ENCODE measurements around the gene GATD1.
A peak's percentile ranks its signal among the peaks of the same experiment; 100 is the strongest.
"Not testable (repeated sequence)": the region's sequence is repeated elsewhere in the genome, so short reads cannot be mapped to it uniquely, and the experiment has no call there.

GATD1 gene

DNA sequence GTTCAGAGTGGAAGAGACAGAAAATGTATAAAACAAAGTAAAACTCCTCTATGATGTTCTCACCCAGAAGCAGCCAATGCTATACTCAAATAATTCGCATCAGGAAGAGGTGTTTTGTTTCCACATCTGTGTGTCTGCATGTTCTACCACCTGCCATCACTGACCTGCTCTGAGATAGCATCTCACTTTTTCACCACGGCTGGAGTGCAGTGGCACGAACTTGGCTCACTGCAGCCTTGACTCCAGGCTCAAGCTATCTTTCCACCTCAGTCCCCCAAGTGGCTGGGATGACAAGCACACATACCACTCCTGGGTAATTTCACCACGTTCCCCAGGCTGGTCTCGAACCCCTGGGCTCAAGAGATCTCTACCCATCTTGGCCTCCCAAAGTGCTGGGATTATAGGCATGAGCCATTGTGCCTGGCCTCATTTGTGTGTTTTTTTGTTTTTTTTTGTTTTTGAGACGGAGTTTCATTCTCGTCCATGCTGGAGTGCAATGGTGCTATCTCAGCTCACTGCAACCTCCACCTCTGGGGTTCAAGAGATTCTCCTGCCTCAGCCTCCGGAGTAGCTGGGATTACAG, 15.7 kb downstream of the GATD1 start:
- no peak for DNase-seq

DNA sequence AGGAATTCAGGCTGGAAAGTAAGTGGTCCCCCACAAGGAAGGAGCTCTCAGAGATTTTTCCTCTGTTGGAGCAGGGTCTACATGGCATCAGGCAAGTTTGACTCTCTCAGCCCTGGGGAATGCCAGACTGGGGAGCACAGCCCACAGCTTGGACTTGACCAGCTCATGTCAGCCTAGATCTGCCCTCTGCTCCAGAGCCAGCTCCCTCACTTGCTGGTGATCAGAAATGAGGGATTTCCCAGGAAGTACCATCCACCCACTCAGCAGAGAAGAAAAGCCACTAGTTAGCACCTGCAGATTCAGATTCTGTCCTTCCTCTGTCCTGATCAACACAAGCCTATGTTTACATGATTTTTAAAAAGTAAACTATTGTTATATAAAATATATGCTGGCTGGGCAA, 17.1 kb downstream of the GATD1 start:
- DNase-seq = no peak

DNA sequence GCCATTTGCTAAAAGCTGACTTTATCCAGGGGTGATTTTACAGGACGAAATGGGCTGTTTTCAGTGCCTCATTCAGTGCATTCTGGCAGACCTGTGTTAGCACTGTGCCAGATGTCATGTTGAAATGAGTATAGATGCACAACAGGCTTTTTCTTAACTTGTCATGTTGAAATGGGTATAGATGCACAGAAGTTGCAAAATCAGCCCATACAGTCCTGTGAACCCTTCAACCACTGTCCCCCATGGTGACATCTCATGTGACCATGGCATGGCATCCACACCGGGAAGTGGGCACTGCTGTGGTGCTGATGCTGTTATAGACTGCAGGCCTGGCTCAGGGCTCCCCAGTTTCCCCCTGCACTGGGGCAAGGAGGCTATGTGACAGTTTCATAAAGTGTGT, 27.6 kb downstream of the GATD1 start:
- DNase-seq = no peak

DNA sequence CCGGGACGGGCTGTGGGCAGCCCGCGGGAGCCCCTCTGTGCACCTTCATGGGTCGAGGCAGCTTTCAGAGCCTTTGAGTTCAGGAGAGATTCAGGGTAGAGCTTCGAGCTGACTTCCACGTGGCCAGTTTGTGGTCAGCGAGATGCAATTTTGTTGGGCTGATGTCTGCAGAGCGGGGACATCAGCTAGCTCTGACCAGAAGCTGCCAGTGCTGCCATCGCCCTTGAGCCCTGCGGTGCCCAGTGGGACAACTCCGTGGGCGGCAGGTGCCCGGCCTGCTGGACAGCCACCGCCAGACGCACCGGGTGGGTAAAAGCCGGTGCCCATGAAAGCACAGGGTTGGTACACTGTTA, 29.3 kb downstream of the GATD1 start:
- no peak for DNase-seq

DNA sequence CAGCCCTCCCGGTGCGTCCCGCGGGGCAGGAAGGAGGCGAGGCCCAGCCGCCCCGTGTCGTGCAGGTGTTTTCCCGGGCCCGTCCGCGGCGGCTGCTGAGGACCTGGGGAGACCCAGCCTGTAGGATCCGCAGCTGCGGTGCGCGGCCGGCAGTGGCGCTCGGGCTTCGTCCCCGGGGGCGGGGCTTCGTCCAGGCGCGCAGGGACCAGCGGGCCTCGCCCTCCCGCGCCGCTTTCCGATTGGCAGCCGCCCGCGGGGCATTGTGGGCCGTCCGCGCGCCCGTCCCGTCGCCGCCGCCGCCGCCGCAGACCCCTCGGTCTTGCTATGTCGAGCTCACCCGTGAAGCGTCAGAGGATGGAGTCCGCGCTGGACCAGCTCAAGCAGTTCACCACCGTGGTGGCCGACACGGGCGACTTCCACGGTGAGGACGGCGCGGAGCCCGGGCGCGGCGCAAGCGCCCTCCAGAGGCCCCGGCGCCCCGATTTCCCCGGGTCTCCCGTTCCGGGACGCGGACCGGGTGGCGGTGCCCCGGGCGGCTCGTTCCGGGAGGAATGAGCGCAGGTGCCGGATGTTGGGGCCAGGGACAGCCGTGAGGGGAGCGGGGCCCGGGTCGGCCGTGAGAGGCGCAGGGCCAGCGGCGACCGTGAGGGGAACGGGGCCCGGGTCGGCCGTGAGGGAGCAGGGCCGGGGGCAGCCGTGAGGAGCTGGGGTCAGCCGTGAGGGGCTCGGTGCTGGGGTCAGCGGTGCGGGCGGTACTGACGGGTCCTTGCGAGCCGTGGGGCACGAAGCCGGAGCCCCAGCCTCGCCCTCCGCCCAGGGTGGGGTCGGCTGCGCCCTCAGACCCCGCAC, 29.9 kb downstream of the GATD1 start, which contains the start of gene TALDO1:
Gene TALDO1, plus strand, starts transcription at position 307 of the 849 bp plus-strand sequence. Its CDS starts 18 bp downstream, at position 325.
- peak; percentile 53 for DNase-seq

DNA sequence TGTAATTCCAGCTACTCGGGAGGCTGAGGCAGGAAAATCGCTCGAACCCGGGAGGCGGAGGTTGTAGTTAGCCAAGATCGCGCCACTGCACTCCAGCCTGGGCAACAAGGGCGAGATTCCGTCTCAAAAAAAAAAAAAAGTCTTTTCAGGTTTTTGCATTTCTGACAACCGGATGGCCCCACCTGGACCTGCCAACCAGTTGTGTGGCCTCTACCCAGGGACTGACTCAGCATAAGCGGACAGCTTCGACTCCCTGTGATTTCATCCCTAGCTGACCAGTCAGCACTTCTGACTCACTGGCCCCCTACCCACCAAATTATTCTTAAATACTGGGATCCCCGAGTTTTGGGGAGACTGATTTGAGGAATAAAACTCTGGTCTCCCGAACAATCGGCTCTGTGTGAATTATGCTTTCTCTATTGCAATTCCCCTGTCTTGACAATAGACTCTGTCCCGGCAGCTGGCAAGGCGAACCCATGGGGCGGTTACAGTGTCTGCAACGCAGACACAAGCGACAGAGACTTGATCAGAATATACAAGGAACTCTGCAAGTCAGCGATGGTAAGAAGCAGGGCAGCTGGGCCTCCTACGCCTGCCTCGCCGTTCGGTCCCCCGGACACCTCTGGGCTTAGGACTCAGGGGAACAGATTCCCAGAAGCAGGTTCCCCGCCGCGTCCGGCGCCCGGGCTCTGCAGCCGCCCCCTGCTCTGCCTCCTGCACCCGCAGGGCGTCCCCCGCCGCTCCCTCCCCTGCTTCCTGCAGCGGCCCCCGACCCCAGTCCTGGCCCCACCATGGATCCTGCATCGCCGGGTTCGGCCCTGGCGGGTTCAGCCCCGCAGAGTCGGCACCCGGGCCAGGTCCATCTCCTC, 30.8 kb downstream of the GATD1 start:
- DNase-seq = no peak

DNA sequence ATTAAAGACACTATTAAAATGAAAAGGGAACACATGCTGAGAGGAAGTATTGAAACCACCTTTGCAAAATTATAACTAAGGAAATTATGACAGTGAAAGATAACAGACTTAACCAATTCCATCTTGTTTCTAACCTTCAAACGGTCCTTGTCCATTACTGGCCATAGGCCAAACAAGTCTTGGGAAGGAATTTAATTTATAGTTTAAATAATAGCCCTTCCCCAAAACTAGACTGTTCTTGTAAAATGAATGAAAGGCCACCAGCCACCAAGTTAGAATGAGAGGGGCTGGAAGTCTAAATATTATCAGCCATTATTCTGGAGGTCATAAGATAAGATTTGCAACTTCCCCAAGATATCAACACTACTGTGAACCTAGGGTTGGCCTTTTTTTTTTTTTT, 31.9 kb downstream of the GATD1 start:
- no peak for DNase-seq

DNA sequence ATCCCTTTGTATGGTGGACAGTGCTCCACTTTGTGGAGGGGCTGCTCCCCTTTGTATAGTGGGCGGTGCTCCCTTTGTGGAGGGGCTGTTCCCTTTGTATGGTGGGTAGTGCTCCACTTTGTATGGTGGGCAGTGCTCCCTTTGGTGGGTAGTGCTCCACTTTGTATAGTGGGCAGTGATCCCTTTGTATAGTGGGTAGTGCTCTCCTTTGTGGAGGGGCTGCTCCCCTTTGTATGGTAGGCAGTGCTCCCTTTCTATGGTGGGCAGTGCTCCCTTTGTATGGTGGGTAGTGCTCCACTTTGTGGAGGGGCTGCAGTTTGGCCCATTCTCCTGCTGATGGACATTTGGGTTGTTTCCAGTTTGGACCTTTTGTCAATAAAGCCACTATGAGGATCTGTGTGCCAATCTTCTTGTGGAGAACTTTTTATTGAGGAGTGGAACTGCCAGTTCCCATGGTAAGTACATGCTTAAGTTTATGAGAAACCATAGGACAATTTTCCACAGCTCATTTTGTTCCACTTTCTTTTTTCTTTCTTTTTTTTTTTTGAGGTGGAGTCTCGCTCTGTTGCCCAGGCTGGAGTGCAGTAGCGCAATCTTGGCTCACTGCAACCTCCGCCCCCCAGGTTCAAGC, 34.6 kb downstream of the GATD1 start:
- no peak for DNase-seq

DNA sequence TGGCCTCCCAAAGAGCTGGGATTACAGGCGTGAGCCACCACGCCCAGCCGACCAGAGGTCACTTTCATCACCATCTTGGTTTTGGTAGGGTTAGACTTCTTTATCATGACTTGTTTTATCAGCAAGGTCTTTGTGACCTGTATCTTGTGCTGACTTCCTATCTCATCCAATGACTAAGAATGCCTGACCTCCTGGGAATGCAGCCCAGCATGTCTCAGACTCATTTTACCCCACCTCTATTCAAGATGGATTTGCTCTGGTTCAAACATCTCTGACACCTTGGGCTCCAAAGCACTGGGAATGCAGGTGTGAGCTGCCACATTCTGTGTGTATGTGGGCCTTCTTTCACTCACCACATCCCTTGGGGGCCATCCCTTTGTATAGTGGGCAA, 35.1 kb downstream of the GATD1 start:
- no peak for DNase-seq

DNA sequence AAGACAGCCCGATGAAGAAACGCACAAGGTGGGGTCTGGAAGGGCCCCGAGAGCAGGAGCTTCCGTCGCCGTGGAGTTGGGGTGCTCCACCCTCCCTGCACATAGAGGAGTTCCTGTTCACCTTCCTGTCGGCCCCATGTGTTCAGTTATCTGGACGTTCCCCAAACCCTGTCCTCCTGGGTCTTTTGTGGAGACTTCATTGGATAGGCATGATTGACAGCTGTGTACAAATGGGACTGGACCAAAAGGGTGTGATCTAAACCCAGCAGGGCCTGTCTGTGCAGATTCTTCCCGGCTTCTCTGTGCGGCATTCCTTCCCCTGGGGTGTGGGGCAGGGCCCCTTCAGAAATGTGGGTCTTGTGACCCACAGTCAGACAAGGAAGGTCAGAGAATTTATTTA, 39.4 kb downstream of the GATD1 start:
- DNase-seq = not testable (repeated sequence)

DNA sequence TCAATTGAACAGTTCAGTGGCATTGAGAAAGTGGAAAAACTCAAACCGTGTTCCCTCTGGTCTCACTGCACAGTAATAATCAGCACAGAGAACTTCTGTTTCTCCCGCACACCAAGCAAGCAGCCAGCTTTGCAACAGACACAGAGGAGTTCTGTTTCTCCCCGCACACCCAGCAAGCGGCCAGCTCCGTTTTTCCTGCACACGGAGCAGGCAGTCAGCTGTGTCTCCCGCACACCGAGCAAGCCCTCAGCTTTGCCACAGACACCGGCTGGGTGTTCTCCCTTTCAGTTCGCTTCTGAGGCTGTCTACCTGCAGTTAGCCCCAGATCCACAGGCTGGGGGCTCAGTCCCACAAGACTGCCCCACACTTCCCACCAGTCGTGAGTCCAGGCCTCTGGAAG, 39.9 kb downstream of the GATD1 start:
- no peak for DNase-seq

DNA sequence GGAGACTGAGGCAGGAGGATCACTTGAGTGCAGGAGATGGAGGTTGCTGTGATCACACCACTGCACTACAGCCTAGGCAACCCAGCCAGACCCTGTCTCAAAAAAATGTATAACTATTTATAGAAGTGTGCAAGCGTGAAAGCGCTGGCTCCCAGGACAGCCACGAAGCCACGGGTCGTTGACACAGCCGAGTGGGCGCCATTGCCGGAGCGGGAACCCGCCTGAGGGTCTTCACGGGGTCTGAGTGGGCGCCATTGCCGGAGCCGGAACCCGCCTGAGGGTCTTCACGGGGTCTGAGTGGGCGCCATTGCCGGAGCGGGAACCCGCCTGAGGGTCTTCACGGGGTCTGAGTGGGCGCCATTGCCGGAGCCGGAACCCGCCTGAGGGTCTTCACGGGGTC, 42.7 kb downstream of the GATD1 start:
- DNase-seq = not testable (repeated sequence)

DNA sequence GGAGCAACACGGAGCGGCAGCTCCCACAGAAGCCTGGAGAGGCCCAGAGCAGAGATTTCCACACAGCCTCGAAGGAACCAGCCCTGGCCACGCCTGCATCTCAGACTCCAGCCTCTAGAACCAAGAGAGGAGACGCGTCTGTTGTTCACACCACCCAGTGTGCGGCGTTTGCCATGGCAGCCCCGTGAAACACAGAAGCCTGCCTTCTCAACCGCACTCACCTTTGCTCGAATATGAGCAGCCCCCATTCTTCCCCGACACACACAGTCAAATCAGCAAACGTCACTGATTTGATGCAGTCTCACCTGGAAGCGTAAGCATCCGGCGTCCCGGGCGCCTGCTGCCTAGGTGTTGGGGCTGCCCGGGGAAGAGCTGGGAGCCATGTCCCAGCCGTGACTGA, 44.2 kb downstream of the GATD1 start:
- DNase-seq = no peak

DNA sequence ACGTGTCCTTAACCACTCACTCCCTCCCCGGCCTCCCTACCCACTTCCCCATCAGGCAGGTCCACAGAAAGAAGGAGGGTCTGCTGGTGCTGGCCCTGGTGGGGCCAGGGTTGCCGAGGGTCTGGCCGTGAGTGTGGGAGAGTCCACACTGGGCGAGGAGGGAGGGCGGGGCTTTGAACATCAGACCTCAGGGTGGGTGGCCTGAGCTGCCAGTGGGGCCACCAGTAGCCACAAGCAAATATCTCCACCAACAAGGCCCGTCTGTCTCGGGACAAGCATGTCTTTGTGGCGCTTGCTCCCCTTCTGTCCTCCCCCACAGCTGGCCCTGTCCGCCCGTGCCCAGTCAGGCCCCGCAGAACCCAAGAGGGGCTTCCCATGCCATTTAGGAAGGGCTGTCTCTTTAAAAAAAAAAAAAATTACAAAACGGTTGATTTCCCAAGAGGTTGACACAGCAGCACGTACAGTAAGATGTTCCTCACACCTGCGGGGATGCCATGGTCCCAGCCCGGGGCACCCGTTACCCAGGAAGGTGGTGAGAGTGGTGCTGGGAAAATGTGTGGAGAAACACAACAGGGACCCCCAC, 47.7 kb downstream of the GATD1 start:
- DNase-seq = no peak

DNA sequence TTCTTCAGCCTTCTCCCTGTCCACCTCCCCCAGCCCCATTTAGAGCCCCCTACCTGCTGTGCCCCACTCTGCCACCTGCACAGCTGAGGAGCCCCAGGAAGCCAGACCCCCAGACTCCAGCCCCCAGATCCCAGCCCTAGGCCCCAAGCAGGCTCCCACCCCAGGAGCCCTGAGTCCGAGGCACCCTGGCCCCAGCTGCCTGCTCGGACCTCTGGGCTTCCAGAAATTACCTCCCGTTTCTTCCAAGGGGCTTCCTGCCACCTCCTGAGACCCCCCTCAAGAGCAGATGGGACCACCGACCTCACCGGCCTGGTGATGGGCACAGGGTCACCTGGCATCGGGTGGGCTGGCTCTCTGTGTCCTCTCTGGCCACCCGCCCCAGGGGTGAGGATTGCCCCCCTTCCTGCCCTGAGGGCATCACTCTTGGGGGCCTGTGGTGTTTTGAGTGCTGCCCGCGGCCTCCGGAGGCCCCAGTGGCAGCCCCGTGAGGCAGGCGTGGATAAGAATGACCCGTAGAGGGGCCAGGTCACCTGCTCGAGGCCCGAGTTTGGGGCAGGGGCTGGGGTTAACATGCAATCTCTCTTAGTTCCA, 48.3 kb downstream of the GATD1 start:
- DNase-seq = no peak

DNA sequence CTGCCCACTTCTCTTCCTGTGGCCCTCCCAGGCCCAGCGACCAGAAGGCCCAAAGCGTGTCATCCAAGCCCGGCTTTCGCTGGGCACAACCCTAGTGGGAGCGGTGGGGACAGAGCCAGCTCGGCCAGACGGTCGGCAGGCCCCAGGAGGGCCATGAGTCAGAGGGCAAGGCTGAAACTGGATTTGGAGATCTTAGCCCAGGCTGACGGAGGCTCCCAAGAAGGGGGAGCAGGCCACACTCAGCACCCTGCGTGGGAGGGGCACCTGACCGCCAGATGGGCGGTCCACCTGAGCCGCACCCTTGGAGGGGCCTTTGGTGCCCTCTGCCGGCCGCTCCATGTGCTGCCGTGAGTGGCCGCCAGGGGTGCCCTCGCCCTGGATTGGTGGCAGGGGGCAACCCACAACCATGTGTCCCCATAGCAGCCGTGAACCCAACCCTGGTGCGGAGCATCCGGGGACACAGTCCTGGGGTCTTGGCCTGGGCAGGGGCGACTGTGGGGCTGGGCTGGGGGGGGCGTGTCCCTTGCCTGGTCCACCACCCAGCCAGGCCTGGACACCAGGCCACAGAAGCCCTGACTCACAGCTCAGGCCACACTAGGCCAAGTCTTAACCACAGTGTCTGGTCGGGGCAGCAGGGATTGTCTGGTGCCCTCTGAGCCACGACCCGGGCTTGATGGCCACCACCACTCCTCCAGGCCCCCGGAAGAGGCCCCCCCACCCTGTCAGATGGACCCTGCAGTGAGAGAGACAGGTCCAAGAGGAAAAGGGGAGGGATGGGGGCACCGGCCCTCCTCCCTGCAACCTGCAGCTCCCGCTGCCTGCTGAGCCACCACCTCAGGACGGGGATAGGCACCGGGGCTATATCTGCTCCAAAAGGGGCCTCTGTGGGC, 49.2 kb downstream of the GATD1 start:
- DNase-seq = peak; percentile 26

DNA sequence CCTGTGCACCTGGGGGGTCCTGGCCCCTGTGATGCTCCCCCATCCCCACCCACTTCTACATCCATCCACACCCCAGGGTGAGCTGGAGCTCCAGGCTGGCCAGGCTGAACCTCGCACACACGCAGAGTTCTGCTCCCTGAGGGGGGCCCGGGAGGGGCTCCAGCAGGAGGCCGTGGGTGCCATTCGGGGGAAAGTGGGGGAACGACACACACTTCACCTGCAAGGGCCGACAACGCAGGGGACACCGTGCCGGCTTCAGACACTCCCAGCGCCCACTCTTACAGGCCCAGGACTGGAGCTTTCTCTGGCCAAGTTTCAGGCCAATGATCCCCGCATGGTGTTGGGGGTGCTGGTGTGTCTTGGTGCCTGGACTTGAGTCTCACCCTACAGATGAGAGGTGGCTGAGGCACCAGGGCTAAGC, 50.0 kb downstream of the GATD1 start:
- no peak for DNase-seq

DNA sequence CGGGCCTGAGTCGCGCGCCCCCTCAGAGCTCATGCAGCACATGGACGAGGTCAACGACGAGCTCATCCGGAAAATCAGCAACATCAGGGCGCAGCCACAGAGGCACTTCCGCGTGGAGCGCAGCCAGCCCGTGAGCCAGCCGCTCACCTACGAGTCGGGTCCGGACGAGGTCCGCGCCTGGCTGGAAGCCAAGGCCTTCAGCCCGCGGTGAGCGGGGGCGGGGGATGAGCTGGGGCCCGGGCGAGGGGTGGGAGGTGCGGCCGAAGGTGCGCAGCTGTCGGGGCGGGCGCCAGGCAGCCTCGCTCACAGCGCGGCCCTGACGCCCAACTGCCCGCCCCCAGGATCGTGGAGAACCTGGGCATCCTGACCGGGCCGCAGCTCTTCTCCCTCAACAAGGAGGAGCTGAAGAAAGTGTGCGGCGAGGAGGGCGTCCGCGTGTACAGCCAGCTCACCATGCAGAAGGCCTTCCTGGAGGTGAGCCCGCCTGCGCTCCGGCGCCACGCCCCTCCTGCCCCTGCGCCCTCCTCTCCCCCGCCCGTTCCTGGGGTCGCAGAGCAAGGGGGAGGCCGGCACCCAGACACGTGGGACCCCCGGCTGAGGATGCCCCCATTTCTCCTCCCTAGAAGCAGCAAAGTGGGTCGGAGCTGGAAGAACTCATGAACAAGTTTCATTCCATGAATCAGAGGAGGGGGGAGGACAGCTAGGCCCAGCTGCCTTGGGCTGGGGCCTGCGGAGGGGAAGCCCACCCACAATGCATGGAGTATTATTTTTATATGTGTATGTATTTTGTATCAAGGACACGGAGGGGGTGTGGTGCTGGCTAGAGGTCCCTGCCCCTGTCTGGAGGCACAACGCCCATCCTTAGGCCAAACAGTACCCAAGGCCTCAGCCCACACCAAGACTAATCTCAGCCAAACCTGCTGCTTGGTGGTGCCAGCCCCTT, 50.7 kb downstream of the GATD1 start:
- no peak for DNase-seq

DNA sequence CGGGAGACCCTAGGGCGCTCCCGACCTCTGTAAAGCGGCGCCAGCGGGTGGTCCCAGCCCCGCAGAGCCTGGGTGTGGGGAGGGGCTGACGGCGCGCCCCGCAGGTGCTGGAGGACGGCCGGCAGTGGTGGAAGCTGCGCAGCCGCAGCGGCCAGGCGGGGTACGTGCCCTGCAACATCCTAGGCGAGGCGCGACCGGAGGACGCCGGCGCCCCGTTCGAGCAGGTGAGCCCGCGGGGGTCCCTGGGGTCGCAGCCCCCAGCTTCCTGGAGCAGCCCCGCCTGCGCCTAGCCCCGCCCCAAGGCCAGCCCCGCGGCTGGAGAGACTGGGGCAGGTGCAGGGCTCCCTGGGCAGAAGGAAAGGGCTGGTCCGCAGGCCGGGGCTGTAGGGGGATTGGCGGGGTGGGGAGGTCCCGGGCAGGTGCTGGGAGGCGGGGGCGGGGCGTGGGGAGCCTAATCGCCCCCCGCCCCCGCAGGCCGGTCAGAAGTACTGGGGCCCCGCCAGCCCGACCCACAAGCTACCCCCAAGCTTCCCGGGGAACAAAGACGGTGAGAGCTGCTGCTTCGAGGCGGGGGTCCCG, 51.6 kb downstream of the GATD1 start:
- no peak for DNase-seq

All from NCI-H1694 treated with DMSO at 0.1 percent for 48 hours (cell line).